ENCODE data around the gene AMZ1.

Gene AMZ1

DNA sequence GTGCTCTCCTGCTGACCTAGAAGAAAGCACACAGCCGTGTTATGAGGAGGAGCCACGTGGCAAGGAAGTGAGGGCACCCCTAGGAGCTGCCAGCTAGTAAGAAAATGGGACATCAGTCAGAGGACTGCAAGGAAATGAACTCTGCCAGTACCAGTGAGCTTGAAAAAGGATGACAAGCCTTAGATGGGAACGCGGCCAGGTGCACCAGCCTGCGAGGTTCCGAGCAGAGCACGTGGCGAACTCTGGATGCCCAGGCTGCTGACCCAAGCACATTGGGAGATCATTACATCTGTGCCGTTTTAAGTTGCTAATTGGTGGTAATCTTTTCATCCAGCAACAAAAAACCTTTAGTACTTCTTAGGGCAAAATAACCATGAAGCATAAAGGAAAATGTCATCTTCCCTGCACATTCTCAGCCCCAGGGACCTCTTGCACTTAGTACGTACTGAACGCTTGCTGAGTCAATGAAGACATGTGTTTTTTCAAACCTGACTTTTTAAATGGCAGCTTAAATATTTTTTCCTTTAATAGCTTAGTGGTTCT, 69.4 kb downstream of the AMZ1 start:
- no peak for DNase-seq

DNA sequence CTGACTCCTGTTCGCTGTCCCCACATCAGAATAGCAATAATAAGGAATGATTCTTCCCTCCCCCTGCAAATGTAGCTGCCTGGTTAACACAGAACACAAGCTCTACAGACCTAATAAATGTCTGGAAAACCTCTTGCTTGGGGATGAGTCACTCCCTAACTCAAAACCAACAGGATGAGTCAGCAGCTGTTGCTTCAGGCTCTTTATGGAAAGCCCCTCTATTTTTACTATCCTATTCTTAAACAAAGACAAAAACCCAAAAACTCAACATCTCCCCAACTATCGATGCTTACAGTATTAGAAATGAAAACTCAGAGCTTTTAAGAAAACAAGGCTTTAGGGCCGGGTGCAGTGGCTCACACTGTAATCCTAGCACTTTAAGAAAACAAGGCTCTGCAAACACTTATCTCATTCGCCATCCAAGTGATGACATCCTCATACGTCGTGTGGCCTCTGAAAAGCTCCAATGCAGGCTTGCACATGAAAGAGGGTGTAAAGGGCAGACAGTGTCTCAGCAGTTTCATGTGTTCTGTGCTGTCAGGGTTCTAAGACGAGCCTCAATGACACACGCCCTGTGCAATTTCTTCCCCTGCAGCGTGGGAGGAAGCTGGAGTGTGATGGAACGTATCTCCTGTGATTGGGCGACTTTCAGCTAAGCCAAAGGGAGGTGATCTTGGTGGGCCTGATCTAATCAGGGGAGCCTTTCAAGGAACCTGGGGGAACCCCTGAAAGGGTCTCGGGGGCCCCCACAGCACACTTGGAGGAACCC, 70.1 kb downstream of the AMZ1 start:
- peak; percentile 83 for DNase-seq

DNA sequence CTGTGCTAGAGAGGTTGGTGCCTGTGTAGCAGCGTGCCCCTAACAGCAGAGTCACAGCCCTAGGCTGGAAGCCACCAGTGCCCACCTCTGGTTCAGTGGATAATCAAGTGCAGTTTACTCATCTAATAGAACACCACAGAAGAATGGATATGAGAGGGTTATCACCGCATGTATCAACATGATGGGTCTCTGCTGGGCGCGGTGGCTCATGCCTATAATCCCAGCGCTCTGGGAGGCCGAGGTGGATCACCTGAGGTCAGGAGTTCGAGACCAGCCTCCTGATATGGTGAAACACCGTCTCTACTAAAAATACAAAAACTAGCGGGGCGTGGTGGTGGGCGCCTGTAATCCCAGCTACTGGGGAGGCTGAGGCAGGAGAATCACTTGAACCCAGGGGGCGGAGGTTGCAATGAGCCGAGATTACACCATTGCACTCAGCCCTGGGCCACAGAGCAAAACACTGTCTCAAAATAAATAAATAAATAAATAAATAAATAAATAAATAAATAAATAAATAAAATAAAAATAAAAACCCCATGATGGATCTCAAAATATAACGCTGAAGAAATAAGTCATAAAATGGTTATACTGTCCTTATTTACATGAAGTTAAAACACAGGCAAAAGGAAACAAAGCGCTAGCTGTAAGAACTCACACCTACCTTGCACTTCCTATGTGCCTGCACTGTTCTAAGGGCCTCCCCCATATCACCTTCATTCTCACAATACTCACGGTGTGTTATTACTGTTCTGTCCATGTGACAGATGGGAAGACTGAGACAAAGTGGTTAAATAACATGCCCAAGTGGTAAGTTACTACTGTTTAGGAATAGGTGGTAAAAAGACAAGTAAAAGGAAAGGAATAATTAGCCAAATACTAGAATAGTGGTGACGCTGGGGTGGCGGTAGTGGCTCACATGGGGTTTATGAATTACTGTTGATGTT, 70.9 kb downstream of the AMZ1 start:
- DNase-seq = no peak

DNA sequence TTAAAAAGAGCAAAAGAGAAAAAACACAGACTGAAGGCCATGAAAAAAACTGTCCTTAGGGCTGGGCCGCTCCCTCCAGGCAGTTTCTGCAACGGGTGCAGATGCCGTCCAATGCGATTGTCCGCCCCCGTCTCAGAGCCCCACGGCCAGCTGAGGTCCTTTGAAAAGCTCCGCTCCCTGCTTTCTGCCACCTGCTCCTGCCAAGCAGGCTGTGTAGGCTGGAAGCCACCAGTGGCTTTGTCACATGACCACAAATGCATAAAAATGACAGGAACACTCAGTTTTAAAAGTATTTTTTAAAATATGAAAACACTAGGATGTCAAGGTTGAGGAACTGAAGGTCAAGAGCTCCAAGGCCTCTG, 71.7 kb downstream of the AMZ1 start:
- no peak for DNase-seq

DNA sequence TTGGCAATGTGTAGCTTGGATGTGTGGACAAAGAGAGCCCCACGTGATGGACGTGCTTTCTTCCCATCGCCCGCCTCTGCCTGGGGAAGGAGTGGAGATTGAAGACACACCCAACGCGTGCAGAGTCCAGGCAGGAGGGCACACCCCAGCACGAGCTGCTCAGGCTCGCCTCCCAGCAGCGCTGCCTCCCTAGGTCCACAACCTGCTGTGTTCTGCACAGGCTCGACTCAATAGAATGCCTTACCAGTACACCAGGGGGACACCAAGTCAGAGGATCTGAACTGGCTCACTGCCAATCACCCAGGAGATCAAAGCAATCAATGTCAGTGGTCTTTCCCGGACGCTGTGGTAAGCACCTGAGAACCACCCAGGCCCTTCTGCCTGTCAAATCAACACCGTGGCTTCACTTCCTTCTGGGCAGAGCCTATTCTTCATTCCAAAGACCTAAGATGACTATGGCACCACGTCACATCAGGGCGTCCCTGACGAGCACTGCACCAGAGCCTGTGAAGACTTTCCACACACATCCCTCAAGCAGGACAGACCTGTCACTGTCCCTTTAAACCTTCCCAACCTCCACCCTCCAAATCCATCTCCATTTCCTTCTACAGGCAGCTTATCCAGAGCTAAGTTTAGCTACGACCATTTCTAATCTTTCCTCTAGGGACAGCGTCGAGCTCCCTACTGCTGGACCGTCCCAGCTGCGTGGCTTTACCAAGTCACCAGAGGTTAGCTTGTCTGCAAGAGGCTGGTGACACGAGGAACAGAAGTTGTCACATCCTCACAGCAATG, 72.3 kb downstream of the AMZ1 start:
- no peak for DNase-seq

DNA sequence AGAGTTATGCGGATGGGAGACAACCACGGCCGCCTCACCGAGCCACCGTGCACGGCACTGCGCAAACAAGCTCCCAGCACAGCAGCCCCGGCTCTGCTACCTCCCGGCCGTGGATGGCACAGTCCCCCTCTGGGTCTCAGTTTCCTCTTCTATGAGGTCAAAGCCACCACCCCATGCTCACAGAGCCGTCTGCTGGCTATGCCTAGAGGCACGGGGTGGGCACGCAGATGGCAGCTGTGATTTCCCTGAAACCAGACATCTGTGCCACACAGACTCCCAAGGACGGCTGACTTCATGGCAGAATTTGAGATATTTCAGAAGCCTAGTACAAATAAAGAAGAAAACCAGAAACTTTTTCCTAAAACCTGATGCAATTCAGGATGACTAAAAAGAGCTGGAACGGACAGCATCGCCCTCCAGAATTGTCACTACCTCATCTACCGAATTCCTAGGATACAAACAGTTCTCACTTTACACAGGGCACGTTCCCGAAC, 73.2 kb downstream of the AMZ1 start:
- no peak for DNase-seq

DNA sequence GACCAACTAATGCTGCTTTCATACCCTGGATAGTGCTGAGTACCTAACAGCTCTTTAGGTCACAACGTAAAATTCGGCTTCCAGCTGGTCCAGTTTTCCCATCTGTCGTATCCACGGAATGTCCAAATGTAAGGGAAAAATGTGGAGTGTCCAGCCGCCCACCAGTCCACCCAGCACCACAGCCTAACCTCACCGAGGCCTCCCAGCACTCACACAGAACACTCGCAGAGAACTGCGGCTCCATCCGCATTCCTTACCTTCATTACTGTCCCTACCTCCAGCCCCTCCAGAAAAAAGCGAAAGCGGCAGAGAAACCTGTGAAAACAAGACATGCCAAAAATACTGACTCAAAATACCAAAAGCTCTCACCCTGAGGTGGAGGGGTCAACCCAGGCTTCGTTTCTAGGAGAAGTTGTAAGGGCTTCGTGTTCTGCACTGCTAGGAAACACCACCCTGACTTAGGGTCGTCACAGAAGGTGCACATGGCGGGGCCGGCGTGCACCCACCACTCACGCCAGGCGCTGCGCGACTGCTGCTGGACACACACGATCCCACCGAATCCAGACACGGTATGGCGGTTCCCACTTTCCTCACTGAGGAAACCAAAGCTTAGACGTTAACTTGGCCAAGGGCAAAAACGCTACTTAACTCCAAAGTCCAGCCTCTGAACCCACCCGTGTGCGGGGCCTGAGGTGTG, 73.9 kb downstream of the AMZ1 start:
- DNase-seq = no peak

DNA sequence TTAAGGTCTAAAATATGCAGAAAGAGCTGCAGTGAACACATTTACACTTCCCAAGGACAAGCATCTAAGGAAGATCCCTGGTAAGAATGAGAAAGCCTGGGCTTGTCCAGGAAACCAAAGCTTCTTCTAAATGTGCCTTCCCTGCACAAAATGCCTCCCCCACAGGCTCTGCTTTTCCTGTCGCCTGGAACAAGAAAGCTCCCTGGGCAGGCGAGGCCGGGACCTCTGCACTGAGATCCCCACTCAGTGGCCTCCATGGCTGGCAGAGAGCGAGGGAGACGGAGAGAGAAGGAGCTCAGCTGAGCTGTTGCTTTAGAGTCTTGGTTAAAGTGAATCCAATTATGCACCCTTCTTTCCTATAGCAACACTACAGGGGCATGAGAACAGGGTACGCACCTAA, 75.6 kb downstream of the AMZ1 start:
- DNase-seq = no peak

DNA sequence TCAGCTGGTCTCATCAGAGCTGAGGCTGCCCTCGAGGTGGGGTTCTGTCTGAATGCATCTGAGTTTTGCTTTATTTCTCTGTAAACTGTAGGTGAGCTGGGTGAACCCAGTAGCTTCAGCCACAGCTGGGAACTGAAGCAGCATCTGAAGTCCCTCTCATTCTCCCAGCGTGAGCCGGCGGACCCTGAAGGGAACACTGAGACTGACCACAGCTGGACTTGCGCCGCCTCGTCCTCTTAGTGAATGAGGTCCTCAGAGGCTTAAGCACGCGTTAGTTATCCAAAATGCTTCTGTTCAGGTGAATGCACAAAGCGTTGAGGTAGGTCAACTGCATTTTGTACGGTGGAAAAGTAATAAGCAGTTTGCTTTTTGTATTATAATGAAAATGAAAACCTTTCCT, 76.6 kb downstream of the AMZ1 start:
- no peak for DNase-seq
